Activated CD4-positive, alpha-beta T cell treated with anti-CD3 and anti-CD28 coated beads, Interleukin-2, Interleukin-6, amounts not matched to agents 100 ng/mL and 50 ng/mL, durations not matched to agents 16 hours and 8 hours (primary cell): ENCODE data around the gene ZNF469.

Experiments
- DNase-seq: peaks from one replicate; pipeline ENCODE4 v3.0.0-alpha.2; 2020

Gene ZNF469, protein sequence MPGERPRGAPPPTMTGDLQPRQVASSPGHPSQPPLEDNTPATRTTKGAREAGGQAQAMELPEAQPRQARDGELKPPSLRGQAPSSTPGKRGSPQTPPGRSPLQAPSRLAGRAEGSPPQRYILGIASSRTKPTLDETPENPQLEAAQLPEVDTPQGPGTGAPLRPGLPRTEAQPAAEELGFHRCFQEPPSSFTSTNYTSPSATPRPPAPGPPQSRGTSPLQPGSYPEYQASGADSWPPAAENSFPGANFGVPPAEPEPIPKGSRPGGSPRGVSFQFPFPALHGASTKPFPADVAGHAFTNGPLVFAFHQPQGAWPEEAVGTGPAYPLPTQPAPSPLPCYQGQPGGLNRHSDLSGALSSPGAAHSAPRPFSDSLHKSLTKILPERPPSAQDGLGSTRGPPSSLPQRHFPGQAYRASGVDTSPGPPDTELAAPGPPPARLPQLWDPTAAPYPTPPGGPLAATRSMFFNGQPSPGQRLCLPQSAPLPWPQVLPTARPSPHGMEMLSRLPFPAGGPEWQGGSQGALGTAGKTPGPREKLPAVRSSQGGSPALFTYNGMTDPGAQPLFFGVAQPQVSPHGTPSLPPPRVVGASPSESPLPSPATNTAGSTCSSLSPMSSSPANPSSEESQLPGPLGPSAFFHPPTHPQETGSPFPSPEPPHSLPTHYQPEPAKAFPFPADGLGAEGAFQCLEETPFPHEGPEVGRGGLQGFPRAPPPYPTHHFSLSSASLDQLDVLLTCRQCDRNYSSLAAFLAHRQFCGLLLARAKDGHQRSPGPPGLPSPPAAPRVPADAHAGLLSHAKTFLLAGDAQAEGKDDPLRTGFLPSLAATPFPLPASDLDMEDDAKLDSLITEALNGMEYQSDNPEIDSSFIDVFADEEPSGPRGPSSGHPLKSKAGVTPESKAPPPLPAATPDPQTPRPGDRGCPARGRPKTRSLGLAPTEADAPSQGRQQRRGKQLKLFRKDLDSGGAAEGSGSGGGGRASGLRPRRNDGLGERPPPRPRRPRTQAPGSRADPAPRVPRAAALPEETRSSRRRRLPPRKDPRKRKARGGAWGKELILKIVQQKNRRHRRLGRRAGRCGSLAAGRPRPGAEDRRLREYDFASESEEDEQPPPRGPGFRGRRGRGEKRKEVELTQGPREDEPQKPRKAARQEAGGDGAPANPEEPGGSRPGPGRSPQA (N-terminal part only)

DNA sequence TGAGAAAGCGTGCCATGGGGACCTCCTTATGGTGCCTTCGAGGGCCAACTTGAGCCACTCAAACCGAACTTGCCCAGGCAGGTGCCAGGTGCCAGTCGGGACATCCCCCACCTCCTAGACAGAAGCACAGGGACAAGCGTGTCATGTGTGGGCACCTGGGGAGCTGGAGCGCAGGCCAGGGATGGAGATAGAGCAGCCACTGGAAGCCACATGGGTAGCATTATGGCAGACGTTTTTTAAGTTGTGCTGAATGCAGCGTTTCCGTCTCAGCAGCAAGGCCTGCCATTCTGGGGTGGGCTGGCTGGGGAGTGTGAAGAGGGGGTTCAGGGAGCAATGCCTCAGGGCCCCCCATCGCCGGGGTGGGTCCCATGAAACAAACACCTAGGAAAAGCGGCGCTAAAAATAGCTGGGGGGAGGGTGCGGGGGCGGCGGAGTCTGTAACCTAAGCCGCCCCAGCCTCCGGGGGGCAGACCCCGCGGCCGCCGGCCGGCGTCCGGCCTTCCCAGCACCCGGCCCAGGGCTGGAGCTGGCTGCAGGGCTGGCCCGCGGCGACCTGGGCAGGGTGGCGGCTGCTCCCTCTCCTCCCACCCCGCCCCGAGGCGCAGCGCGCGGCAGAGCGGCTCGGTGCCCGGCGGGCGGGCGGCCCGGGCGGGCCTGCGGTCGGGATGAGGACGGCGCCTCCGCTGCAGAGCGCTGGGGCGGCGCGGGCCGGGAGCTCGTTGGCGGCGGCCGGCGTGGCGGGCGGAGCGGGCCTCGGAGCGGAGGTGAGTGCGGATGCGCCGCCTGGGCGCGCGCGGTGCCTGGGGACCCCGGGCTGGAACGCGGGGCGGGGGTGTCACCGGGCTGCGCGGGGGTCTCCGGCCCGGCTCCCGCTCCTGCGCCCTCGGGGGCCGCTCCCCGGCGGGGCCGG lies at the start of gene ZNF469:
ZNF469 (plus strand) TSS at position 469 of the 910 bp plus-strand sequence. CDS start 44,512 bp downstream, outside the sequence.
- DNase-seq = no peak

GRCh38 chr16:88333848-88334777 lies 48.6 kb upstream of the ZNF469 start:
- no peak for DNase-seq

- no peak for DNase-seq
These were observed 47.7 kb upstream of the ZNF469 start for GRCh38 chr16:88334778-88335720.

GRCh38 chr16:88337021-88337420 lies 45.7 kb upstream of the ZNF469 start:
- DNase-seq = no peak

DNA sequence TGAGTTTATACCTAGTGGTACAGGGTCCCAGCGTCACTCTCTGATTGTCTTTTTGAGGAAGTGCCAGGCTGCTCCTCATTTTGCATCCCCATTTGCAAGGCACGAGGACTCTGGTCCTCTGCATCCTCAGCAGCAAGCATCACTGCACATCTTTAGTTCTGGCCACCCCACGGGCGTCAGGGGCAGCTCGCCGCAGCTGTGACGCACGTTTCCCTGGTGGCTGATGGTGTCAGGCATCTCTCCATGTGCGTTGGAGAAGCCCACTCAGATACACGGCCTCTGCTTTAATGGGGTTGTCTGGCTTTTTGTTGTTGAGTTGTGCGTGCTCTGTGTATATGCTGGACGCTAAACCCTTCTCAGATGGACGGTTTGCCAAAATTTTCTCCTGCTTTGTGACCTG lies 45.2 kb upstream of the ZNF469 start:
- no peak for DNase-seq

- DNase-seq = no peak
These were observed 44.6 kb upstream of the ZNF469 start for GRCh38 chr16:88338111-88338510.

GRCh38 chr16:88338896-88339295 lies 43.9 kb upstream of the ZNF469 start:
- no peak for DNase-seq

DNA sequence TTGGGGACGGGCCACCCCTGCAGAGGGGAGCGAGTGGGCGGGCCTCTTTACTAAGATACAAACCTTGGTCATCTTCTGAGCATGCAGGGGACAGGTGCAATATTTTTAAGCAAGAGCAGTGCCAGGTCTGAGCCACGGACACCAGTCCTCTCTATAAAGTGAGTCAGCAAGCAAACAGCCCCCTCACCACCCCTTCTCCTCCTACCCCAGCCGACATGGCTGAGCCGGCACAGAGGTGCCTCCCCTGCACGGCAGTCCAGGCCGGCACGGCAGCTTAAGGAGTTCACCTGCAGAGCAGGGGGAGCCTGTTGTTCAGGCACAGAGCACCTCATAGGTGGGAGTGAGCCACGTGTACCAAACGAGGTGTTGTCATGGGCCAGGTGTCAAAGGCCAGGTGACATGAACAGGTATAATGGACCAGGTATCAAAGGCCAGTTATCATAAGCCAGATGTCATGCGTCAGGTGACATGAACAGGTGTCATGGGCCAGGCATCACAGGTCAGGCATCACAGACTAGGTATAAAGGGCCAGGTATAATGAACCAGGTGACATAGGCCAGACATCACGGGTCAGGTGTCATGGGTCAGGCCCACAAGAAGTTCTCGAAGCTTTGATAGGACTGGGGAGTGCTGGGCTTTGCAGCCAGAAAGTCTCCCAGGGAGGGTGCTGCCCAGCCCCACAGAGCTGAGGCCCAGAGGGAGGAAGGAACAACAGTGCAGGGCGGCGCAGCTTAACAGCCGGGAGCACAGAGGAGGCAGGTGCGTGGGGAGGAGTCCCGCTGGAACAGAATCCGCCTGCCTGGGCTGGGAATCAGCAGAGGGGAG lies 42.6 kb upstream of the ZNF469 start:
- DNase-seq = no peak

DNA sequence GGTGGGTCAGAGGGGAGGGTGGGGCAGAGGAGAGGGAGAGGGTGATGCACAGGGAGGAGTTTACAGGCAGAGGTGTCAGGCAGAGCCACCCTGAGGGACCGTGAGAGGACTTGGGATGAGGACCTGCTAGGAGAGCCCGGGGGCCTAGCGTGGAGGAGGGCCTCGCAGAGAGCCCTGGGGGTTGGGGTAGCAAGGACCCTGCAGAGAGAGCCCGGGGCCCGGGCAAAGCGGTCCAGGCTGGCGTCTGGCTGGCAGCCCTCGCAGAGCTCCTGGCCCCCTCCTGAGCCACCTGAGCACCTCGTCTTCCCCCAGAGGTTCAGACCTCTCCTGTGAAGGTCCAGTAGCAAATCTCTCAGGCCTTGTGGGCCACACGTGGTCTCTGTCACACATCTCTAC lies 42.0 kb upstream of the ZNF469 start:
- no peak for DNase-seq

- DNase-seq = no peak
These were observed 41.0 kb upstream of the ZNF469 start for GRCh38 chr16:88341551-88342290.

- no peak for DNase-seq
These were observed 40.3 kb upstream of the ZNF469 start for GRCh38 chr16:88342491-88342890.

DNA sequence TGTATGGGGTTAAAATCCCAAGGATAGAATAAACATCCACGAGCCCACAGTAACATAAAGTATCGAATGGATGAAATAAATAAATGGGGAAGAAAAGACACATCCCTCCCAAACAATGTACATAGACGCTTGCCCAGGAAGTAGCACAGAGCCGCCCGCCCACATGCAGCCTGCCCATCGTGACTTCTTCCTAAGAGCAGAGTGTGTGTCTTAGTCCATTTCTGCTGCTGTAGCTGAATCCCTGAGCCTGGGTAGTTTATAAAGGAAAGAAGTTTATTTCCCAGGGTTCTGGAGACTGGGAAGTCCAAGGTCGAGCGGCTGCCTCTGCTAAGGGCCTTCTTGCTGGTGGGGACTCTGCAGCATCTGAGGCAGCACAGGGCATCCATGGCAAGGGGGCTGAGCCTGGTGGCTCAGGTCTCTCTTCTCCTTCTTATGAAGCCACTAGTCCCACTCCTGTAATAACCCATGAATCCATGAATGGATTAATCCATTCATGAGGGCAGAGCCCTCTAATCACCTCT lies 39.4 kb upstream of the ZNF469 start:
- no peak for DNase-seq

- no peak for DNase-seq
These were observed 38.2 kb upstream of the ZNF469 start for GRCh38 chr16:88344411-88345030.

GRCh38 chr16:88345031-88345720 lies 37.6 kb upstream of the ZNF469 start:
- DNase-seq = no peak

- no peak for DNase-seq
These were observed 36.8 kb upstream of the ZNF469 start for GRCh38 chr16:88345721-88346560.
